Hematopoietic multipotent progenitor cell (in vitro differentiated cells): Measurements from ENCODE around the gene ALPP. TPM values are rescaled to one million over a fixed set of nuclear protein-coding genes. Genes with fewer than 3 reads are reported as not detected.
"Not testable (repeated sequence)": the region's sequence is repeated elsewhere in the genome, so short reads cannot be mapped to it uniquely, and the experiment has no call there.

Source experiments
- DNase-seq, 3 donors: peaks; one replicate each; pipeline ENCODE4 v3.0.0-alpha.2; 2011 to 2015; ENCODE audit warnings: low read depth in 2 of 3, low spot score in 2 of 3
- total RNA-seq: library from RNA; depleted of rRNA; stranded (reverse); fragments of >200 nt; gene quantifications from one replicate; pipeline ENCODE4 v1.2.3, GENCODE V29; 2012

The ALPP gene
- total RNA-seq, 1 donor: 0.27 TPM

- DNase-seq: not testable (repeated sequence)
These were observed 15.3 kb upstream of the ALPP start for GRCh38 chr2:232363064-232363783.

GRCh38 chr2:232363784-232364615, 14.6 kb upstream of the ALPP start:
- DNase-seq: peak in 2 of 3 donors; percentile 50 to 75

- peak in 2 of 3 donors; percentile 43 to 77 for DNase-seq
These were observed 13.6 kb upstream of the ALPP start for GRCh38 chr2:232364806-232365594.

- DNase-seq: peak in 2 of 3 donors; percentile 49 to 67
These were observed 12.8 kb upstream of the ALPP start for GRCh38 chr2:232365621-232366321.

GRCh38 chr2:232366461-232366860, 12.1 kb upstream of the ALPP start:
- DNase-seq: not testable (repeated sequence)

DNA sequence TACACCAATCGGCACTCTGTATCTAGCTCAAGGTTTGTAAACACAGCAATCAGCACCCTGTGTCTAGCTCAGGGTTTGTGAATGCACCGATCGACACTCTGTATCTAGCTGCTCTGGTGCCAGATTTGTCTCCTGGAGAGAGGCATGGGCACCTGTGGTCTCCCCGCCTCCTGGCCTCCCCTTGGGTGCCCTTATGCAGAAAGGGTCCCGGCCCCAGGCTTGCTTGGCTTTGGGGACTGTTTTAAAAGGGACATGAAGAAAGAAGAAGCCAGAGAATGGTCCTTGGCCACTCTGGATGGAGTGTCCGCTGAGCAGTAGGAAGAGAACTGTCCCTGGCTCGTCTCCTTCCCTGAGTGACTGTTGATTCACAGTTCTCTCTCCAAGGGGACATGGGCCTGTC, 11.5 kb upstream of the ALPP start:
- no peak for DNase-seq

DNA sequence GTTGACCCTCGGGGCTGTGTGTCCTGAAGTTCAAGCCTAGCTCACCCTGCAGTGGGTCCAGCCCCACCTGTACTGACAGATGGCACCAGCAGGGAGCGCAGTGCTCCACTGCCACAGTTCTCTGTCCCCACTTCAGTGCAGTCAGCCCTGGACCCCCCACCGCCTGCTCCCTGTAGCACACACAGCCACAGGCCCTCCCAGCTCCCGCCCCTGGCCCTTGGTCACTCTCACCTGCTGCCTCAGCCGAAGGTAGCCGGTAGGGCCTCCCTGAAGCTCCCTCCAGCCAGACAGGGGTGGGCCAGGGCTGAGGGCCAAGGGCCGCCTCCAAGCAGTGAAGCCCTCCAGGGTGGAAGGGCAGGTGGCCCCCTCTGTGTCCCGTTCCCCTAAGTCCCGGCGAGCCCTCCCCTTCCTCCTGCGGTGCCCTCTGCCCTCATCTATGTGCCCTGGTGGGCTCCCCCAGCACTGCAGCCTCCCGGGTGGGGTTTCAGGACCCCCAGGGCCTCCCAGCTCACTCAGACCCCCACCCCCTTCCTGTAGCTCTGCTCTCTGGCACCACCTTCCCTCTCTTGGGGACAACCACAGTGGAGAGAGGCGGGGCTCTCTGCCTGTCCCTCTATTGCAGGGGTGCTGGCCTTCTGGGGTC, 10.8 kb upstream of the ALPP start:
- peak in 1 of 3 donors; percentile 19 for DNase-seq

GRCh38 chr2:232368311-232368731, 10.2 kb upstream of the ALPP start:
- no peak for DNase-seq

- DNase-seq: no peak
These were observed 9.2 kb upstream of the ALPP start for GRCh38 chr2:232369126-232369951.

GRCh38 chr2:232370007-232370406, 8.5 kb upstream of the ALPP start:
- not testable (repeated sequence) for DNase-seq

DNA sequence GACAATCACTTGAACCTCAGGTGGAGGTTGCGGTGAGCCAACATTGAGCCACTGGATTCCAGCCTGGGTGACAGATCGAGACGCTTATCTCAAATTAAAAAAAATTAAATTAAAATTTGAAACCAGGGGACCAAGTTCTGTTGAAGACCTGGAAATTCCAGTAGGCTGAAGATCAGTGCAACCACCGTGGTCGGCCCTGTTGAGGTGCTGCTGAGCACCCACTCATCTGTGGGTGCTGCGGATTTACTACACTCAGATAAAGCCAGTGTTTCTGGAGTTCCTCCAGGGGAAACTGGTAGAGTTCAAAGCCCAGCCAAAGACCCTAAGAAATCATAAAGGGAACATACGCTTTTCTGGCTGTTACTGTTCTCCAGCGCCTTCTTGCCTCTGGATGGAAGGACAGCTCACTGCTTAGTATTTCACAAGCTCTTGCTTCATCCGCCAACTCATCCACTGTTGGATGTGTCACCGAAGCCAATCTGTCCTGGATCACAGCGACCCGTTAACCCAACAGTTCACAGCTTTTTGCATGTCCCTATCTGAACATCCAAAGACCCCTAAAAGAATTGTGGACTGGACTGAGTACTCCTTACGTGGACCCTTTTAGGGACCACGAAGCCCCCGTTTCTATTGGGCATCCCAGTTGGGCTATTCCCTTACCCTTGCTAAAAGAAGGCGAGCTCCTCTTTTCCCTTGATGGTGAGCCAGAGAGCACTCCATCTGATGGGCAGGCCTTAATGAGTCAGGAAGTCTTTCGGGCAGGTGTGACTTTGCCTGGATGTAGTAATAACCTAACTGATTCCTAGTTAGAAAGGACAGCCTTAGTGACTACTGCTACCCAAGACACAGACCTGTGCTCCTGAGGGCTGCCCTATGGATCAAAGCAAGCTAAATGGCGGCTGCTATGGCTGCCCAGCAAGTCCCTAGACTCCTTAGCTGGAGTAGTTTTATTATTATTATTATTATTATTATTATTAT, 6.0 kb upstream of the ALPP start:
- DNase-seq: no peak

GRCh38 chr2:232374356-232374755, 4.2 kb upstream of the ALPP start:
- DNase-seq: no peak

- no peak for DNase-seq
These were observed 3.4 kb upstream of the ALPP start for GRCh38 chr2:232375164-232375563.

DNA sequence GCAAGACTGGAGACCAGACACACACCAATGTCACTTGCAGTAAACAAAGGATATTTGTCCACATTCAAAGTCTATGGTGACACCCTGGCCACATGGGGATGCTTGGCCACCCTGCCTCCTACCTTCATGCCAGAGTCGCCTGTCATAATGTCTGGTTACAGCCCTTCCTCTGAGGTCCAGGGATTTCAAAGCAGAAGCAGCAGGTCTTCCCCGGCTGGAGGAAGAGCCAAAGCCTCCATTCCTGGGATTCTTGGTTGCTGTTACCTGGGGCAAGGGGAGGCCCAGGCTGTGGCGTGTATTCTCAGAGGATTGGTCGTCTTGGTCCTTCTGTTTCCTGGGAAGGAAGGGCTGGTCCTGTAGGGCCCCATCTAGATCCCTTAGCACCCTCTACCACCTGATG, 2.3 kb upstream of the ALPP start:
- no peak for DNase-seq

DNA sequence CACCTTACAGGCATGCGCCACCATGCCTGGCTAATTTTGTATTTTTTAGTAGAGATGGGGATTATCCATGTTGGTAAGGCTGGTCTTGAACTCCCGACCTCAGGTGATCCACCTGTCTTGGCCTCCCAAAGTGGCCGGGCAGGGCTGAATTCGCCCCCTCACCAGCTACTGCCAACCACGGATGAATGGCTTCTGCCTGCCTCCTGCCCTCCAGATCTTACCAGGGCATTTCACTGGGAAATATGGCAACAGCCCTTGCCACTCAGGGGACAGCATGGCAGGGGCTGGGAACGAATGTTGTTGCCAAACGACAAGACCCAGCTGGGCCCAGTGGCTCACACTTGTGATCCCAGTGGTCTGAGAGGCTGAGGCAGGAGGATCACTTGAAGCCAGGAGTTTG, 1.8 kb upstream of the ALPP start:
- DNase-seq: no peak

DNA sequence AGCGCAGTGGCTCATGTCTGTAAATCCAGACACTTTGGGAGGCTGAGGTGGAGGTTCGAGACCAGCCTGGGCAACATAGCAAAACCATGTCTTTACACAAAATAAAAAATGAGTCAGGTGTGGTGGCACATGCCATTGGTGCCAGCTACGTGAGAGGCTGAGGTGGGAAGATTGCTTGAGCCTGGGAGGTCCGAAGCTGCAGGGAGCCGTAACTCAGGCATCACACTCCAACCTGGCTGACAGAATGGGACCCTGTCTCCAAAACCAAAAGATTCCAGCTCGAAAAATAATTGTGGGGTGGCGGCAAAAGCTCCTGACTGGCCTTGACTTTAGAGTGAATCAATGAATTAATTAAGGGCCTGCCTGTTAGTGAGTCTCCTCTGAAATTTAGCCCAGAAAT, 1.2 kb upstream of the ALPP start:
- no peak for DNase-seq

- no peak for DNase-seq
These were observed 463 bp upstream of the ALPP start for GRCh38 chr2:232377841-232378734.
